SK-N-SH (cell line): ENCODE measurements around the gene SPTAN1. TPM values are rescaled to one million over a fixed set of nuclear protein-coding genes. Genes with fewer than 3 reads are reported as not detected.

Experiments used
- CTCF ChIA-PET: fragments of 300-600, 350-600 bp; formaldehyde crosslinking; extraction: SDS; loops from one replicate; lab custom pipeline; 2021; lab: Yijun Ruan, JAX
- POLR2A ChIA-PET: fragments of 350-600 bp; sonication (Branson Sonifier 250); formaldehyde crosslinking; extraction: SDS; loops from one replicate; lab custom pipeline; 2020; ENCODE audit warnings: antibody characterized with exemption, inconsistent platforms; lab: Yijun Ruan, JAX
- DNase-seq: peaks from one replicate; pipeline ENCODE4 v3.0.0; 2012
- H2AFZ ChIP-seq: fragments of 200-600 bp; sonication (generic); 2 replicates; pipeline ENCODE4 v1.8.1; 2016; ENCODE audit warnings: antibody characterized with exemption, mild to moderate bottlenecking, low read depth
- H3F3A ChIP-seq: fragments of 200-600 bp; sonication (generic); replicated peaks from 2 replicates; pipeline ENCODE3; 2016; ENCODE audit warnings: antibody characterized with exemption, mild to moderate bottlenecking; ENCODE audit not compliant: insufficient read depth
- H3K27ac ChIP-seq, 2 experiments: fragments of 200-500 bp in 1 of 2; fragments of 200-600 bp in 1 of 2; sonication (Bioruptor generic) in 1 of 2; sonication (generic), shearing (Covaris generic) in 1 of 2; 2 replicates each; pipeline versions ENCODE4 v1.5.1 to v1.6.1; 2014 to 2016; ENCODE audit warnings: low read depth in 2 of 2, inconsistent platforms in 1 of 2, low read length in 1 of 2, mild to moderate bottlenecking in 1 of 2, mixed read lengths in 1 of 2
- H3K27me3 ChIP-seq: fragments of 200-600 bp; sonication (generic), shearing (Covaris generic); 2 replicates; pipeline ENCODE4 v1.6.1; 2016; ENCODE audit warnings: mixed run types; ENCODE audit not compliant: insufficient read depth
- H3K36me3 ChIP-seq, 2 experiments: fragments of 200-500 bp in 1 of 2; fragments of 200-600 bp in 1 of 2; sonication (Bioruptor generic) in 1 of 2; sonication (generic) in 1 of 2; replicated peaks in 1 of 2; 2 replicates each; pipeline versions ENCODE3 to v1.5.1; 2014 to 2016; ENCODE audit warnings: low read length in 1 of 2, mild to moderate bottlenecking in 1 of 2; ENCODE audit not compliant: insufficient read depth in 2 of 2, control insufficient read depth in 1 of 2
- H3K4me1 ChIP-seq, 2 experiments: fragments of 200-500 bp in 1 of 2; fragments of 200-600 bp in 1 of 2; sonication (Bioruptor generic) in 1 of 2; sonication (generic), shearing (Covaris generic) in 1 of 2; 2 replicates each; pipeline versions ENCODE4 v1.5.1 to v1.6.1; 2014 to 2016; ENCODE audit warnings: low read depth in 1 of 2, low read length in 1 of 2, mixed run types in 1 of 2; ENCODE audit not compliant: insufficient read depth in 2 of 2, control insufficient read depth in 1 of 2
- H3K4me2 ChIP-seq: fragments of 200-600 bp; sonication (generic), shearing (Covaris generic); 2 replicates; pipeline ENCODE4 v1.6.1; 2017; ENCODE audit warnings: mixed run types
- H3K4me3 ChIP-seq, 2 experiments: fragments of 200-500 bp in 1 of 2; fragments of 200-600 bp in 1 of 2; sonication (Bioruptor generic) in 1 of 2; sonication (generic), shearing (Covaris generic) in 1 of 2; 2 replicates each; pipeline versions ENCODE4 v1.5.1 to v1.8.1; 2014 to 2016; ENCODE audit warnings: low read depth in 2 of 2, inconsistent platforms in 1 of 2, low read length in 1 of 2, mild to moderate bottlenecking in 1 of 2, mixed read lengths in 1 of 2, moderate library complexity in 1 of 2
- H3K79me2 ChIP-seq: fragments of 200-600 bp; sonication (generic); 2 replicates; pipeline ENCODE4 v1.8.1; 2017; ENCODE audit warnings: mild to moderate bottlenecking; ENCODE audit not compliant: insufficient read depth
- H3K9ac ChIP-seq: fragments of 200-600 bp; sonication (generic); 2 replicates; pipeline ENCODE4 v1.6.1; 2017; ENCODE audit warnings: mixed run types
- H3K9me2 ChIP-seq: fragments of 200-600 bp; sonication (generic); 2 replicates; pipeline ENCODE4 v1.6.1; 2017; ENCODE audit warnings: mixed run types
- H3K9me3 ChIP-seq: fragments of 200-600 bp; sonication (generic); 2 replicates; pipeline ENCODE4 v1.6.1; 2017; ENCODE audit warnings: mixed run types, mild to moderate bottlenecking, moderate library complexity
- H4K20me1 ChIP-seq: fragments of 200-600 bp; sonication (generic); 2 replicates; pipeline ENCODE4 v1.6.1; 2017; ENCODE audit warnings: mild to moderate bottlenecking, mixed run types; ENCODE audit not compliant: insufficient read depth
- EZH2phosphoT487 ChIP-seq: fragments of 200-600 bp; sonication (generic); IDR thresholded peaks from 2 replicates; pipeline ENCODE4 v1.6.1; 2017; ENCODE audit warnings: low read depth, mixed run types, mild to moderate bottlenecking, antibody characterized with exemption, moderate library complexity, borderline replicate concordance
- GABPA ChIP-seq: IDR thresholded peaks from 2 replicates; pipeline ENCODE4 v1.4.0; 2012; ENCODE audit warnings: low read depth, mild to moderate bottlenecking
- JUND ChIP-seq: IDR thresholded peaks from 2 replicates; pipeline ENCODE4 v1.4.0; 2012
- POLR2AphosphoS5 ChIP-seq: IDR thresholded peaks from 2 replicates; pipeline ENCODE4 v1.6.1; 2012; ENCODE audit warnings: low read depth, low read length
- RAD21 ChIP-seq: IDR thresholded peaks from 2 replicates; pipeline ENCODE4 v1.6.1; 2012; ENCODE audit warnings: mild to moderate bottlenecking, low read length
- ZBTB33 ChIP-seq: IDR thresholded peaks from 2 replicates; pipeline ENCODE4 v1.4.0; 2012; ENCODE audit warnings: low read depth, borderline replicate concordance
- WGBS: methylation state at CpG from one replicate; pipeline ENCODE4 v1.1.6; 2017; ENCODE audit warnings: low lambda C conversion rate; 5-methylcytosine and 5-hydroxymethylcytosine counted together
- polyA plus RNA-seq, 3 experiments: library from polyadenylated mRNA; depleted of rRNA; stranded (reverse); fragments of >200 nt; gene quantifications; 2 replicates each; pipeline ENCODE4 v1.2.3, GENCODE V29; 2012
- TF ChIP-seq, protein P1 (sequence below): fragments of 150-350 bp; IDR thresholded peaks from 2 replicates; pipeline ENCODE4 v1.6.1; 2017; ENCODE audit warnings: antibody characterized with exemption, low read length, low read depth, borderline replicate concordance
- TF ChIP-seq, protein P2 (sequence below): IDR thresholded peaks from 2 replicates; pipeline ENCODE4 v1.4.0; 2012; ENCODE audit warnings: low read depth
- TF ChIP-seq, protein P3 (sequence below): fragments of 200-600 bp; sonication (generic); IDR thresholded peaks from 2 replicates; pipeline ENCODE4 v1.6.1; 2017; ENCODE audit warnings: antibody characterized with exemption, mild to moderate bottlenecking, moderate library complexity

SPTAN1 gene
- polyA plus RNA-seq, 1 of the 3 experiments (the other 2 are of a cell fraction), result 177 TPM

DNA sequence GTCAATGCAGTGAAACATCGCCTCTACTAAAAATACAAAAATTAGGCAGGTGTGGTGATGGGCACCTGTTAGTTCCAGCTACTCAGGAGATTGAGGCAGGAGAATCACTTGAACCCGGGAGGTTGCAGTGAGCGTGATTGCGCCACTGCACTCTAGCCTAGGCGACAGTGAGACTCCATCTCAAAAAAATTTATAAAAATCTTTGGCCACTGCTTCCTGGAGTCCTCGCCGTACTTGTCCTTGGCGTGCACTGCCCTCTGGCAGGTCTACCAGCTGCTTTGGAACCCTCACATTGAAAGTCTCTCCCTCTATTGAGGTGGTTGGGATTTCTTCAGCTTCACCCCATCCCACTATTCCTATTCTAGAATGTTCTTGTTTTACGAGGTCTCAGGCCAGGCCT lies 79.2 kb downstream of the SPTAN1 start:
- CTCF ChIA-PET, result no interaction called here
- Histone ChIP-seq H3K36me3 (peaks cover 16 to 65% of the 10 kb centered on the region in 2 experiments), H4K20me1 (no peaks in the 10 kb centered on the region)

More for the DNA sequence above, 79.2 kb downstream of the SPTAN1 start:
- TF ChIP-seq GABPA (no peak), JUND (no peak), POLR2AphosphoS5 (no peak), EZH2phosphoT487 (no peak), RAD21 (no peak), ZBTB33 (no peak)
- TF ChIP-seq, protein P1, sequence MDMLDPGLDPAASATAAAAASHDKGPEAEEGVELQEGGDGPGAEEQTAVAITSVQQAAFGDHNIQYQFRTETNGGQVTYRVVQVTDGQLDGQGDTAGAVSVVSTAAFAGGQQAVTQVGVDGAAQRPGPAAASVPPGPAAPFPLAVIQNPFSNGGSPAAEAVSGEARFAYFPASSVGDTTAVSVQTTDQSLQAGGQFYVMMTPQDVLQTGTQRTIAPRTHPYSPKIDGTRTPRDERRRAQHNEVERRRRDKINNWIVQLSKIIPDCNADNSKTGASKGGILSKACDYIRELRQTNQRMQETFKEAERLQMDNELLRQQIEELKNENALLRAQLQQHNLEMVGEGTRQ, result no peak
- TF ChIP-seq, protein P2, sequence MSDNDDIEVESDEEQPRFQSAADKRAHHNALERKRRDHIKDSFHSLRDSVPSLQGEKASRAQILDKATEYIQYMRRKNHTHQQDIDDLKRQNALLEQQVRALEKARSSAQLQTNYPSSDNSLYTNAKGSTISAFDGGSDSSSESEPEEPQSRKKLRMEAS, result no peak
- TF ChIP-seq, protein P3, sequence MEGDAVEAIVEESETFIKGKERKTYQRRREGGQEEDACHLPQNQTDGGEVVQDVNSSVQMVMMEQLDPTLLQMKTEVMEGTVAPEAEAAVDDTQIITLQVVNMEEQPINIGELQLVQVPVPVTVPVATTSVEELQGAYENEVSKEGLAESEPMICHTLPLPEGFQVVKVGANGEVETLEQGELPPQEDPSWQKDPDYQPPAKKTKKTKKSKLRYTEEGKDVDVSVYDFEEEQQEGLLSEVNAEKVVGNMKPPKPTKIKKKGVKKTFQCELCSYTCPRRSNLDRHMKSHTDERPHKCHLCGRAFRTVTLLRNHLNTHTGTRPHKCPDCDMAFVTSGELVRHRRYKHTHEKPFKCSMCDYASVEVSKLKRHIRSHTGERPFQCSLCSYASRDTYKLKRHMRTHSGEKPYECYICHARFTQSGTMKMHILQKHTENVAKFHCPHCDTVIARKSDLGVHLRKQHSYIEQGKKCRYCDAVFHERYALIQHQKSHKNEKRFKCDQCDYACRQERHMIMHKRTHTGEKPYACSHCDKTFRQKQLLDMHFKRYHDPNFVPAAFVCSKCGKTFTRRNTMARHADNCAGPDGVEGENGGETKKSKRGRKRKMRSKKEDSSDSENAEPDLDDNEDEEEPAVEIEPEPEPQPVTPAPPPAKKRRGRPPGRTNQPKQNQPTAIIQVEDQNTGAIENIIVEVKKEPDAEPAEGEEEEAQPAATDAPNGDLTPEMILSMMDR, result no peak
- TF ChIP-seq, all 33 proteins: peak for 0
- peaks cover 31% of the 10 kb centered on the region for H3F3A ChIP-seq
- H3K79me2 ChIP-seq, result peaks cover 8% of the 10 kb centered on the region; the same call in 1 of the 2 replicates
- no peak overlapping the region for H2AFZ ChIP-seq
- 93% methylated on average over 9 of the region's 9 CpGs for WGBS
- no peak overlapping the region for H3K9ac ChIP-seq
- no peak overlapping the region for H3K4me3 ChIP-seq
- H3K27me3 ChIP-seq, result no peaks in the 10 kb centered on the region
- no peaks in the 10 kb centered on the region for H3K9me2 ChIP-seq
- H3K4me2 ChIP-seq, result no peak overlapping the region
- DNase-seq, result no peak
- H3K9me3 ChIP-seq, result no peaks in the 10 kb centered on the region
- H3K27ac ChIP-seq, result no peak overlapping the region
- POLR2A ChIA-PET, result no interaction called here
- peaks cover 14 to 17% of the 10 kb centered on the region in 2 experiments; a peak in 3 of 4 replicates for H3K4me1 ChIP-seq
